IMR-90 (cell line): ENCODE results near the gene PBXIP1. TPM values are rescaled to one million over a fixed set of nuclear protein-coding genes. Genes with fewer than 3 reads are reported as not detected.

Experiments
- ATAC-seq: fragments of 200-7000 bp; cut with Tn5 transposase; 2 replicates; pipeline ENCODE4 v1.9.1; 2020; ENCODE audit warnings: low read depth, mild to moderate bottlenecking, moderate library complexity
- BruUV-seq: library from RNA; stranded (reverse); fragments of 400-500 nt; replicated peaks from 2 replicates; lab custom pipeline; 2021; lab: Mats Ljungman, UMichigan
- CTCF ChIA-PET: fragments of 300-600 bp; formaldehyde crosslinking; extraction: SDS; loops from one replicate; lab custom pipeline; 2021; ENCODE audit warnings: antibody characterized with exemption; lab: Yijun Ruan, JAX
- POLR2A ChIA-PET: fragments of 300-600 bp; sonication (Branson Sonifier 250); formaldehyde crosslinking; loops from one replicate; lab custom pipeline; 2022; ENCODE audit warnings: antibody characterized with exemption; ENCODE audit not compliant: unreplicated experiment; lab: Charles Lee
- DNase-seq: peaks from one replicate; pipeline ENCODE4 v3.0.0; 2013
- H2AFZ ChIP-seq: replicated peaks from 2 replicates; pipeline ENCODE3; 2013; ENCODE audit warnings: low read length, mild to moderate bottlenecking; ENCODE audit not compliant: poor library complexity
- H2AK5ac ChIP-seq: 2 replicates; pipeline ENCODE4 v1.6.1; 2013; ENCODE audit warnings: low read depth, low read length, inconsistent platforms
- H2AK9ac ChIP-seq: replicated peaks from 2 replicates; pipeline ENCODE3; 2013; ENCODE audit warnings: mild to moderate bottlenecking, low read depth, low read length, moderate library complexity; ENCODE audit not compliant: poor library complexity
- H2BK120ac ChIP-seq: 2 replicates; pipeline ENCODE4 v1.6.1; 2013; ENCODE audit warnings: low read depth, low read length, inconsistent platforms
- H2BK15ac ChIP-seq: 3 replicates; pipeline ENCODE4 v1.6.1; 2013; ENCODE audit warnings: low read depth, low read length, inconsistent platforms
- H2BK20ac ChIP-seq: 2 replicates; pipeline ENCODE4 v1.6.1; 2013; ENCODE audit warnings: low read depth, mild to moderate bottlenecking, inconsistent platforms, low read length, moderate library complexity
- H2BK5ac ChIP-seq: 2 replicates; pipeline ENCODE4 v1.6.1; 2013; ENCODE audit warnings: mild to moderate bottlenecking, low read depth, low read length, inconsistent platforms; ENCODE audit not compliant: poor library complexity, severe bottlenecking
- H3K14ac ChIP-seq: replicated peaks from 2 replicates; pipeline ENCODE4 v1.6.1; 2013; ENCODE audit warnings: low read depth, low read length, inconsistent platforms
- H3K18ac ChIP-seq: 2 replicates; pipeline ENCODE4 v1.6.1; 2013; ENCODE audit warnings: low read depth, low read length, control low read depth
- H3K23ac ChIP-seq: 2 replicates; pipeline ENCODE4 v1.6.1; 2013; ENCODE audit warnings: low read depth, low read length, inconsistent platforms
- H3K27ac ChIP-seq: 2 replicates; pipeline ENCODE4 v1.5.1; 2013; ENCODE audit warnings: mild to moderate bottlenecking, control low read depth, low read length; ENCODE audit not compliant: insufficient read depth
- H3K27me3 ChIP-seq: 2 replicates; pipeline ENCODE4 v1.6.1; 2013; ENCODE audit warnings: low read length; ENCODE audit not compliant: control insufficient read depth, insufficient read depth
- H3K36me3 ChIP-seq: 2 replicates; pipeline ENCODE4 v1.6.1; 2013; ENCODE audit warnings: low read length, mixed read lengths; ENCODE audit not compliant: control insufficient read depth, insufficient read depth
- H3K4ac ChIP-seq: 2 replicates; pipeline ENCODE4 v1.6.1; 2013; ENCODE audit warnings: low read depth, low read length, inconsistent platforms
- H3K4me1 ChIP-seq: 2 replicates; pipeline ENCODE4 v1.6.1; 2013; ENCODE audit warnings: low read length, mixed read lengths; ENCODE audit not compliant: control insufficient read depth, insufficient read depth
- H3K4me2 ChIP-seq: 2 replicates; pipeline ENCODE4 v1.6.1; 2013; ENCODE audit warnings: low read depth, mild to moderate bottlenecking, control low read depth, low read length, moderate library complexity
- H3K4me3 ChIP-seq: 2 replicates; pipeline ENCODE4 v1.5.1; 2013; ENCODE audit warnings: low read depth, mild to moderate bottlenecking, control low read depth, low read length, moderate library complexity; ENCODE audit not compliant: insufficient read depth
- H3K56ac ChIP-seq: 2 replicates; pipeline ENCODE4 v1.6.1; 2013; ENCODE audit warnings: low read length, inconsistent platforms; ENCODE audit not compliant: insufficient read depth; ENCODE audit errors: extremely low read depth
- H3K79me1 ChIP-seq, 2 experiments: 2 replicates each; pipeline ENCODE4 v1.6.1; 2013; ENCODE audit warnings: low read length in 2 of 2, inconsistent platforms in 1 of 2, low read depth in 1 of 2
- H3K9ac ChIP-seq: 2 replicates; pipeline ENCODE4 v1.6.1; 2013; ENCODE audit warnings: low read depth, low read length, control low read depth
- H3K9me1 ChIP-seq: 2 replicates; pipeline ENCODE4 v1.6.1; 2013; ENCODE audit warnings: low read length, inconsistent platforms; ENCODE audit not compliant: insufficient read depth
- H3K9me3 ChIP-seq: 2 replicates; pipeline ENCODE4 v1.6.1; 2013; ENCODE audit warnings: low read length; ENCODE audit not compliant: control insufficient read depth, insufficient read depth
- H4K20me1 ChIP-seq: 2 replicates; pipeline ENCODE4 v1.6.1; 2013; ENCODE audit warnings: low read length, inconsistent platforms; ENCODE audit not compliant: insufficient read depth
- H4K5ac ChIP-seq: 2 replicates; pipeline ENCODE4 v1.6.1; 2013; ENCODE audit warnings: mild to moderate bottlenecking, low read depth, low read length, control low read depth
- H4K8ac ChIP-seq, 2 experiments: 2 replicates each; pipeline ENCODE4 v1.6.1; 2013; ENCODE audit warnings: low read depth in 2 of 2, low read length in 2 of 2, control low read depth in 1 of 2, inconsistent platforms in 1 of 2
- H4K91ac ChIP-seq: 2 replicates; pipeline ENCODE4 v1.6.1; 2013; ENCODE audit warnings: low read depth, low read length, inconsistent platforms; ENCODE audit not compliant: insufficient read depth
- BHLHE40 ChIP-seq: fragments of 150-350 bp; IDR thresholded peaks from 2 replicates; pipeline ENCODE4 v1.6.1; 2016; ENCODE audit warnings: mild to moderate bottlenecking, low read depth, low read length
- CEBPB ChIP-seq: IDR thresholded peaks from 2 replicates; pipeline ENCODE4 v1.6.1; 2012; ENCODE audit warnings: low read depth, low read length, improper control_type of control experiment
- CHD1 ChIP-seq: IDR thresholded peaks from 2 replicates; pipeline ENCODE4 v1.6.1; 2012; ENCODE audit warnings: low read depth, low read length, improper control_type of control experiment
- ELK1 ChIP-seq: fragments of 150-350 bp; IDR thresholded peaks from 2 replicates; pipeline ENCODE4 v1.6.1; 2016; ENCODE audit warnings: low read depth, mild to moderate bottlenecking, low read length, moderate library complexity, borderline replicate concordance
- FOS ChIP-seq: fragments of 150-350 bp; IDR thresholded peaks from 2 replicates; pipeline ENCODE4 v1.6.1; 2016; ENCODE audit warnings: low read depth, low read length
- MAFK ChIP-seq: IDR thresholded peaks from 2 replicates; pipeline ENCODE4 v1.6.1; 2012; ENCODE audit warnings: low read depth, low read length, improper control_type of control experiment
- MAZ ChIP-seq: IDR thresholded peaks from 2 replicates; pipeline ENCODE4 v1.6.1; 2012; ENCODE audit warnings: low read depth, mild to moderate bottlenecking, low read length, improper control_type of control experiment, moderate library complexity, borderline replicate concordance
- MXI1 ChIP-seq: IDR thresholded peaks from 2 replicates; pipeline ENCODE4 v1.6.1; 2012; ENCODE audit warnings: low read depth, mild to moderate bottlenecking, low read length, moderate library complexity, borderline replicate concordance
- NFE2L2 ChIP-seq: fragments of 150-350 bp; IDR thresholded peaks from 2 replicates; pipeline ENCODE4 v1.6.1; 2016; ENCODE audit warnings: low read depth, mild to moderate bottlenecking, low read length
- RAD21 ChIP-seq: IDR thresholded peaks from 2 replicates; pipeline ENCODE4 v1.6.1; 2012; ENCODE audit warnings: low read length, improper control_type of control experiment
- RCOR1 ChIP-seq: IDR thresholded peaks from 2 replicates; pipeline ENCODE4 v1.6.1; 2012; ENCODE audit warnings: mild to moderate bottlenecking, low read length, improper control_type of control experiment; ENCODE audit not compliant: insufficient replicate concordance
- SMC3 ChIP-seq: fragments of 150-350 bp; IDR thresholded peaks from 2 replicates; pipeline ENCODE4 v1.6.1; 2016; ENCODE audit warnings: low read depth, mild to moderate bottlenecking, antibody characterized with exemption, low read length, moderate library complexity
- WGBS, 2 experiments: methylation state at CpG; one replicate each; pipeline versions ENCODE4 v1.1.5 to v1.1.7; 2013; ENCODE audit warnings: missing lambda C conversion rate in 2 of 2; ENCODE audit not compliant: insufficient read length in 1 of 2; ENCODE audit errors: extremely low coverage in 2 of 2; 5-methylcytosine and 5-hydroxymethylcytosine counted together
- dilution Hi-C: fragments of 300-500 bp; cut with HindIII; formaldehyde crosslinking; loops from one replicate; pipeline ENCODE4 v1.14.3; 2018; ENCODE audit warnings: low sequenced_read_pairs; ENCODE audit not compliant: unreplicated experiment
- in situ Hi-C: fragments of 300-500 bp; cut with MboI; formaldehyde crosslinking; loops from 3 replicates; pipeline ENCODE4 v1.14.3; 2019; ENCODE audit warnings: low sequenced_read_pairs, inconsistent platforms, mixed read lengths
- intact Hi-C: fragments of 100-400 bp; cut with micrococcal nuclease; formaldehyde crosslinking; loops from 2 replicates; pipeline ENCODE4 v1.10.0; 2022
- polyA plus RNA-seq, 3 experiments: library from polyadenylated mRNA; depleted of rRNA; stranded (reverse); fragments of >200 nt; gene quantifications; 2 replicates each; pipeline ENCODE4 v1.2.3, GENCODE V29; 2012; ENCODE audit warnings: low replicate concordance in 1 of 3
- total RNA-seq: library from RNA; depleted of rRNA; stranded (reverse); fragments of >200 nt; gene quantifications from 2 replicates; pipeline ENCODE4 v1.2.3, GENCODE V29; 2012

PBXIP1 gene
- total and polyA plus RNA-seq, 2 of the 4 experiments (the other 2 are of a cell fraction) = 28.3 to 44.2 TPM

GRCh38 chr1:154958681-154959425 is 3.0 kb upstream of the PBXIP1 start:
- DNase-seq (no peak), ATAC-seq (no peak)
- Histone ChIP-seq H2BK20ac (no peak overlapping the region), H3K56ac (no peak overlapping the region), H2BK5ac (no peak overlapping the region), H3K23ac (no peak overlapping the region), H3K4me1 (peaks cover 18% of the 10 kb centered on the region), H3K4ac (no peak overlapping the region), H3K27ac (no peak overlapping the region), H3K9me3 (no peaks in the 10 kb centered on the region), H3K18ac (no peak overlapping the region), H4K8ac (no peak overlapping the region), H4K91ac (no peak overlapping the region), H4K20me1 (peaks cover 13% of the 10 kb centered on the region), H3K4me2 (no peak overlapping the region), H2BK120ac (no peak overlapping the region), H2BK15ac (no peak overlapping the region), H3K79me1 (peaks cover 19 to 62% of the 10 kb centered on the region in 2 experiments; a peak in 3 of 4 replicates), H3K9me1 (peaks cover 8% of the 10 kb centered on the region), H3K14ac (no peak overlapping the region), H3K36me3 (peaks cover 25% of the 10 kb centered on the region), H4K5ac (no peak overlapping the region), H3K27me3 (no peaks in the 10 kb centered on the region), H3K9ac (no peak overlapping the region), H2AFZ (no peak overlapping the region), H2AK9ac (no peak overlapping the region), H3K4me3 (no peak overlapping the region), H2AK5ac (no peak overlapping the region)
- dilution Hi-C loops (no loop called here), in situ Hi-C loops (loop anchor here (10.0 kb wide), 1 partner anchor 96 kb away; the partner anchor contains the start of gene ADAM15), intact Hi-C loops (loop anchor here (5.0 kb wide), 1 partner anchor 103 kb away; the partner anchor contains the start of gene EFNA4)
- ChIA-PET CTCF (no interaction called here), POLR2A (no interaction called here)
- no TSS peak for BruUV-seq
- TF ChIP-seq MAFK (no peak), ELK1 (no peak), SMC3 (no peak), CHD1 (no peak), RCOR1 (no peak), MAZ (no peak), FOS (no peak), CEBPB (no peak), RAD21 (no peak), NFE2L2 (no peak), MXI1 (no peak), BHLHE40 (no peak)
- WGBS, 2 experiments = 93% methylated on average over 5 of the region's 16 CpGs; no CpG with 5 or more reads in 1 of the 2 experiments
